Measurements from ENCODE around the gene GRM7.

Gene GRM7

GRCh38 chr3:7160689-7161088, 299.8 kb downstream of the GRM7 start:
- DNase-seq: no peak

- DNase-seq: no peak
These were observed 305.5 kb downstream of the GRM7 start for GRCh38 chr3:7166460-7166859.

- DNase-seq: no peak
These were observed 310.6 kb downstream of the GRM7 start for GRCh38 chr3:7171493-7171892.

- no peak for DNase-seq
These were observed 312.1 kb downstream of the GRM7 start for GRCh38 chr3:7172996-7173395.

- DNase-seq: peak; percentile 73
These were observed 327.6 kb downstream of the GRM7 start for GRCh38 chr3:7188551-7188950.

GRCh38 chr3:7190095-7190494, 329.2 kb downstream of the GRM7 start:
- DNase-seq: peak; percentile 97

GRCh38 chr3:7193269-7193668, 332.4 kb downstream of the GRM7 start:
- DNase-seq: peak; percentile 53

- DNase-seq: peak; percentile 94
These were observed 333.3 kb downstream of the GRM7 start for GRCh38 chr3:7194071-7194835.

- no peak for DNase-seq
These were observed 335.0 kb downstream of the GRM7 start for GRCh38 chr3:7195934-7196333.

- no peak for DNase-seq
These were observed 340.9 kb downstream of the GRM7 start for GRCh38 chr3:7201784-7202183.

- peak; percentile 79 for DNase-seq
These were observed 343.3 kb downstream of the GRM7 start for GRCh38 chr3:7203969-7204847.

- peak; percentile 86 for DNase-seq
These were observed 343.9 kb downstream of the GRM7 start for GRCh38 chr3:7204848-7205156.

GRCh38 chr3:7205535-7205934, 344.6 kb downstream of the GRM7 start:
- DNase-seq: peak; percentile 74

GRCh38 chr3:7205962-7206361, 345.0 kb downstream of the GRM7 start:
- peak; percentile 39 for DNase-seq

- DNase-seq: no peak
These were observed 346.2 kb downstream of the GRM7 start for GRCh38 chr3:7207125-7207524.

GRCh38 chr3:7207928-7208327, 347.0 kb downstream of the GRM7 start:
- no peak for DNase-seq

GRCh38 chr3:7209098-7209497, 348.2 kb downstream of the GRM7 start:
- no peak for DNase-seq

GRCh38 chr3:7211740-7212139, 350.8 kb downstream of the GRM7 start:
- no peak for DNase-seq

GRCh38 chr3:7215706-7216105, 354.8 kb downstream of the GRM7 start:
- DNase-seq: no peak

GRCh38 chr3:7226393-7226792, 365.5 kb downstream of the GRM7 start:
- no peak for DNase-seq

- DNase-seq: peak; percentile 1
These were observed 377.8 kb downstream of the GRM7 start for GRCh38 chr3:7238565-7239295.

GRCh38 chr3:7241584-7242302, 380.8 kb downstream of the GRM7 start:
- DNase-seq: no peak

GRCh38 chr3:7242303-7242635, 381.4 kb downstream of the GRM7 start:
- no peak for DNase-seq
